Lung microvascular endothelial cell (primary cell): ENCODE results near the gene PITPNB. TPM values are rescaled to one million over a fixed set of nuclear protein-coding genes. Genes with fewer than 3 reads are reported as not detected.
A peak's percentile ranks its signal among the peaks of the same experiment; 100 is the strongest.

Experiments used
- DNase-seq, 2 donors: peaks; one replicate each; pipeline versions ENCODE4 v3.0.0 to v3.0.0-alpha.2; 2010; ENCODE audit warnings: low read depth in 2 of 2
- total RNA-seq: library from RNA; depleted of rRNA; stranded (reverse); fragments of >200 nt; gene quantifications from 2 replicates; pipeline ENCODE4 v1.2.1, GENCODE V29; 2014

Gene PITPNB
- total RNA-seq, 1 donor from 2014 or later = 23.4 TPM

- peak; percentile 23 to 59 for DNase-seq
Measured at GRCh38 chr22:27919942-27920755, 1.1 kb upstream of the PITPNB start.

- DNase-seq = peak; percentile 56 to 58
Measured at GRCh38 chr22:27918341-27919221, 475 bp downstream of the PITPNB start.

DNA sequence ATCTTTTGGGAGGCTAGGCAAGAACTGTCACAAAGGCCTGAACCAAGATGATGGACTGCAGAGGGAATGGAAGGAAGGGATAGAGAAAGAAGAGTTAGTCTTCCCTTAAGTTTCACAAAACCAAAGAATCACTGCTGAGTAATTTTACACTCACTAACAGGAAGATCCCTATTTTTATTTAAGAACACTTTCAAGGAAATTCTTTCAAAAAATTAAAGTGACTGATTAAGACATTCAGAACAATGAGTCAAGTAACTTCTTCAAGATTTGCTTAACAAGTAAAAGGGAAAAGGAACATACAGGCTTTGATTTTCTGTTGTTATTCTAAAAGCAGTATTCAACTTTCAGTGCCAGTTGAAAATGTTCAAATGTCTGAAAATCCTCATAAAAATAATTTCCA is 3.1 kb downstream of the PITPNB start:
- DNase-seq = no peak

- no peak for DNase-seq
Measured at GRCh38 chr22:27913162-27913741, 5.8 kb downstream of the PITPNB start.

DNA sequence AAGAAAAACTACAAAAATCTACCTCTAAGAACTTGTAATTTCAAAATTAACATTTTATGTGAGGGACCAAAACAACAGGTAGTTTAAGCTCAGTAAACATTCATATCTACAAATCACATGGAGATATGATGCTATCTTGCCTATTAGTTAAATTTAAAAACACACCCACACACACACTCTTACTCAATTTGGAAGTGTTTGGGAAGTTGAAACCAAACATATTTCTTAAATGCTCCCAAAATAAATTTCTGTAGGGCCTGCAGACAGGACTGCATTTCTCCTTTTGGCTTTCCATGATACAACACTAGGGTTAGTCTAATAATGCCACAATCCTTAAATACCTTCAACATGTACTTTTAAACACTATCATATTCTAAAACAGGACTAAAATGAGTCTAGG is 7.0 kb downstream of the PITPNB start:
- DNase-seq = no peak

- no peak for DNase-seq
Measured at GRCh38 chr22:27911330-27911729, 7.7 kb downstream of the PITPNB start.

GRCh38 chr22:27906241-27906640 is 12.8 kb downstream of the PITPNB start:
- DNase-seq = no peak

DNA sequence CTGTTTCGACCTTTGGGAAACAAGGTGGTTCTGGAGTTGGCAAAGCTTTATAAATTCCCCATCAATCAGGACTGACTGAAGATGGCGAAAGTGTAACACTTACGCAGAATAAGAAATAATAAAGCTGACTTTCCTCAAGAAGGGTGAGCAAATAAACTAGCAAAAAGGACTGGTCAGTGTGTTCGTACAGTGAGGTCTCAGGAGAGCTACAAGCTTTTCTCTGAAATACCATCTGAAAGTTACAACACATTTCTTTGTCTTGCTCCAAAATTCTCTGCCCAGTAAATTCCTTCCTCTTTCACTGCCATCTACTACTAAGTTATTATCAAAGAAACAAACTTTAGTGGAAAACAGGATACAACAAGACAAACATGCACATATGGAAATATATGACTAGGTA is 13.4 kb downstream of the PITPNB start:
- no peak for DNase-seq

DNA sequence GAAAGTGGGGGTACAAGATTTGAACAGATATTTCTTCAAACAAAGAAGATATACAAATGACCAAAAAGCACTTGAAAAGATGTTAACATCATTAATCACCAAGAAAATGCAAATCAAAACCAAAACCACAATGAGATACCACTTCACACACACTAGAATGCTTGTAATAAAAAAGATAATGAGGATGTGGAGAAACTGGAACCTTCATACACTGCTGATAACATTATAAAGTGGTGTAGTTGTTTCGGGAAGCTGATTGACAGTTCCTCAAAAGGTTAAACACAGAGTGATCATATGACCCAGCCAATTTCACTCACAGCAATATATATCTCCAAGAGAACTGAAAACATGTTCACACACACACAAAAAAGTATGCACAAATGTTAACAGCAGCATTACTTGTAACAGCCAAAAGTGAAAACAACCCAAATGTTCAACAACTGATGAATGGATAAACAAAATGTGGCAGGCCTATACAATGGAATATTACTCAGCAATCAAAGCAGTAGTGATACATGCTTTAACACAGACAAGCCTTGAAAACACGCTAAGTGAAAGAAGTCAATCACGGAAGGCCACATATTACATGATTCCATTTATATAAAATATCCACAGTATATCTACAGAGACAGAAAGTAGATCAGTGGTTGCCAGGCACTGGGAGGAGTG is 15.1 kb downstream of the PITPNB start:
- no peak for DNase-seq

DNA sequence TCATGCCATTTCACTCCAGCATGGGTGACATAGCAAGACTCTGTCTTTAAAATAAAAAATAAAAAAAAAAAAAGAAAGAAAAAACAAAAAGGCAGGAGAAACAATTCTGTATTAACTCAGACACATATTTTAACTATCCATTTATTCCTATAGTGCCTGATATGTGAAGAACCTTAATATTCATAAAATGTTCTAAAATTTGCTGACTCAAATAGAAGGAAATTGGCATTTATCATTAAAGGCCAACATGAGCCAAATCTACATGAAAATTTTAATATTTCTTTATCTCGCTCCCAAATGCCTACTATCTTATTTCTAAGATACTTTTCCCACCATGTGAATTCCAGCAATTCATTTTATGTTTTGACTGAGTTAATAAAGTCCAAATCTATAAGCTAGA is 18.9 kb downstream of the PITPNB start:
- DNase-seq = no peak

DNA sequence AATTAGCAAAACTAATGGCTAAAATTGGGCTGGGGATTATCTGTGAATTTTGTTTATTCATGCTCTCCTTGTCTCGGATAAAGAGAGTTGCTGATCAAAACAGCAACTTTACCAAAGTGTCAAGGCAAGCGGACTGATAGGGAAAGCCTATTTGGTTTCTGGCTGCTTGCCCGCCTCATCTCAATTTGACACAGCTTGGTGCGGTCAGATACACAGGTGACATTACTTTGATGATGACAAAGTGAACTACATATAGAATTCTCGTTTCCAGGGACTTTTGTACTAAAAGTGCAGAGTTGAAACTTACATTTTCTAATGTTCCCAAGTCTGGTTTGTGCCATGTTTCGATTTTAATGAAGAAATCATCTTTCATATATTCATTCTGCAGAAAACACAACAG is 22.8 kb downstream of the PITPNB start:
- no peak for DNase-seq

- no peak for DNase-seq
Measured at GRCh38 chr22:27895600-27895999, 23.5 kb downstream of the PITPNB start.

DNA sequence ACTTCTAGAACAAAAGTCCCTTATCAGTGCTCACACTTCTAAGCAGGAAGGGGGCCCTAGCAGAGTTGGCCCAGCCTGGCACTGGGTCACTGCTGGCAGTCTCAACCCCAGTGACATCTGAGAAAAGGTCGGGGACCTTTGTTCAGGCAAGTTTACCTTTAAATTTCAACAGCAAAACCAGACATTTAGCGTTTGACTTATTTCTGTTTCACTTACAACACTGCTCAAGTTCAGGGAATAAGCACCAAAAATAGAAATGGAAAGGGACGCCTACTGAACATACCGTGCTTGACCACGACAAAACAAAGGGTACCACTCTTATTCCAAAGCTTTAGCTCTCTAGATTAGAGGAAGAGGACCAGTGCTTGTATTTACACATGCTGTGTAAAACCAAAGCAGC is 26.2 kb downstream of the PITPNB start:
- no peak for DNase-seq

DNA sequence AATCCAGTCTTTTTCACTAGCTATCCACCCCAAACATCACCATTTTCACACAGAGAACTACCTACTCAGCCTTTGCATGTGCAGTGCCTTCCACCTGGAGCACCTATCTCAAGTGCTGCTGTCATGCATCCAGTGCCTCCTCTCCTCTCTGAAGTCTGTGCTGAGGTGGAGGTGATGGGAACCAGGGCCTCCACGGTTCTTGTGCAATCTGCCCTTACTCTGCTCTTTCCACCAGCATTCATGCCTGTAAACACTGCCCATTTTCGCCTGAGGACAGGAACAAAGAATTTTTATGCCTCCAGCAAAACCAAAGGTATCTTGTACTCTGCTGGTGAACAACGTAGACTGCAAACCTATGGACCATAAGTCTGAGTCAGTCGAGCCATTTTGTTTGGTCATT is 27.0 kb downstream of the PITPNB start:
- DNase-seq = no peak

DNA sequence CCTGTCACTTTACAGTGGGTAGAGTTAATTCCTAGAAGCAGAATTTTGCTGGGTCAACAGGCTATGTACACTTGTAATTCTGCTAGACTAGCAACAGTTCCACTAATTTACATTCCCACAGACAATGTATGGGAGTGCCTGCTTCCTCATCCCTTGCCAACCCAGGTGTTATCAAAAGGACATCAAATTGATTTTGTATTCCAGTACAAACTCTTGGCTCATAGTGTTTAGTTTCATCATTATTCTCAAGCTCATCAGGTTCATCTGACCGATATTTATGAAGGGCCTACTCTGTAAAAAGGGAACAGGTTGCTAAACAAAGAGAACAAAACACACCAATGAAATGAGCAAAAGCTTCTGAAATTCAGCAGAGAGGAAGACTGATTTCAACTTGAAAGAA is 30.7 kb downstream of the PITPNB start:
- DNase-seq = no peak

GRCh38 chr22:27886843-27887151 is 32.3 kb downstream of the PITPNB start:
- DNase-seq = no peak

DNA sequence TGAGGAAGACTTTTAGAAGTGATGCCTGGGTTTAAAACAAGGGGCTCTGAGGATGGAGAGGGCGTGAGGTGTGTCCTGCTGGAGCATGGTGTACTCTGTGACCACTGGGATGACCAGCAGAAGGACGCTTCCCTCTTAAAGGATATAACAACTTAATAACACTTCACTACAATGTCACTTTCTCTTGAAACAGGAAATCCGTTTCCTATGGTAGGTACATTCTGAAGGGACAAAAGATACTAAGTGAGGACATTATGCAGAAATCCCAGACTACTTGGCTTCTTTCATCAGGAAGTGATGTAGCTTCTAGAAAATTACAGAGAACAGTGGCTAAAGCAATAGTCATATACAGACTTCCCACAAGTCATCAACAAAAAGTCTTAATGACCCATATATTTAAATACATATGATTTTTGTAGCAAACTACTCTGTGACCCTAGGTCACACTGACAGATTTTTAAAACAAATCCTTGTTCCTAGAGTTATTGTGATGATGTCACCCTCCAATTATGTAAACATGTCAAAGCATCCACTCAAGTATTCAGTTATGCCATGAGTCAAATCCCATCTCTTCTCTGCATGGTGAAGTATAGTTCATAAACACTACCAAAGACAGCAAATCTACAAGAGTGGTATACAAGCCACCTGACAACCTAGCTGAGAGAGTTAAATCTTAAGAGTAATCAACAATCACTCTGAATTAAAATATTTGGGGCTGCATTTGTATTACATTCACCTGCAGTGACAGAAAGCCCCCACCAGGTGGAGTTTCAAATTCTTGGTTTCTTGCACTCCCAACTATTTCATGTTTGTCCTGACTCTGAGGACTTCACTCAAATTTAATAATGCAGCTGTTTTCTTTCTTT is 32.8 kb downstream of the PITPNB start:
- peak; percentile 64 to 89 for DNase-seq

GRCh38 chr22:27883656-27884350 is 35.3 kb downstream of the PITPNB start:
- no peak for DNase-seq

- DNase-seq = no peak
Measured at GRCh38 chr22:27882507-27883290, 36.4 kb downstream of the PITPNB start.

DNA sequence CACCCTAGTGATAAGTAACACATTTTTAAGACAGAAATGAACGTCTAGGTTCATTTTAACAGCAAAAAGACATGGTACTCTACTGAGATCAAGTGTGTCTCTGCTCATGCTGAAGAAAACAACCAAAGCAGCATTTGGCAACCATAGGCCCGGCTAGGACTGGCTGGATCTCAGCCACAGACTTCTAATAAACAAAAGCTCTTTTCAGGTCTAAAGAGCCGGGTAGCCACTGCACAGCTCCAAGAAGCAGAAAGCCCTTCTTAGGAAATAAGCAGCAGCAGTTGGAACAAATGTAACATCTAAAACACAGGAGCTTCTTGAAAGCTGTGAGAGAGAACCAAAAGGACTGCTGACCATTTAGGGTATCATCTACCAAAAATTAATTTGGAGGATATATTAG is 37.6 kb downstream of the PITPNB start:
- peak in 1 of 2 donors; percentile 15 for DNase-seq
